OCI-LY1 (cell line): ENCODE data around the gene FTCD.

Experiments
- H2AFZ ChIP-seq: fragments of 200-600 bp; sonication (generic), shearing (Covaris generic); 2 replicates; pipeline ENCODE4 v1.6.0; 2014; ENCODE audit warnings: antibody characterized with exemption, mild to moderate bottlenecking, low read length
- H3F3A ChIP-seq: fragments of 200-600 bp; sonication (generic), shearing (Covaris generic); 2 replicates; pipeline ENCODE4 v1.6.0; 2014; ENCODE audit warnings: mild to moderate bottlenecking, antibody characterized with exemption, low read length, moderate library complexity; ENCODE audit not compliant: insufficient read depth
- H3K27ac ChIP-seq: fragments of 200-600 bp; sonication (generic); 2 replicates; pipeline ENCODE4 v1.5.1; 2014; ENCODE audit warnings: low read length, mixed run types, mild to moderate bottlenecking, low read depth; ENCODE audit not compliant: poor library complexity, severe bottlenecking
- H3K27me3 ChIP-seq: fragments of 200-600 bp; sonication (generic); 2 replicates; pipeline ENCODE4 v1.6.0; 2014; ENCODE audit warnings: antibody characterized with exemption, mild to moderate bottlenecking, low read length, moderate library complexity; ENCODE audit not compliant: insufficient read depth
- H3K36me3 ChIP-seq: fragments of 200-600 bp; sonication (generic); 2 replicates; pipeline ENCODE4 v1.6.1; 2014; ENCODE audit warnings: mild to moderate bottlenecking, antibody characterized with exemption, low read length, moderate library complexity, mixed read lengths; ENCODE audit not compliant: insufficient read depth
- H3K4me1 ChIP-seq: fragments of 200-600 bp; sonication (generic); 2 replicates; pipeline ENCODE4 v1.5.1; 2014; ENCODE audit warnings: mild to moderate bottlenecking, low read length, moderate library complexity; ENCODE audit not compliant: insufficient read depth, severe bottlenecking
- H3K4me2 ChIP-seq: fragments of 200-600 bp; sonication (generic), shearing (Covaris generic); 2 replicates; pipeline ENCODE4 v1.6.1; 2014; ENCODE audit warnings: low read length
- H3K4me3 ChIP-seq: fragments of 200-600 bp; sonication (generic); 2 replicates; pipeline ENCODE4 v1.5.1; 2014; ENCODE audit warnings: low read length, low read depth, mild to moderate bottlenecking, mixed read lengths; ENCODE audit not compliant: poor library complexity, severe bottlenecking
- H3K79me2 ChIP-seq: fragments of 200-600 bp; shearing (Covaris generic); 2 replicates; pipeline ENCODE4 v1.6.1; 2016; ENCODE audit warnings: mixed run types, low read length, mixed read lengths; ENCODE audit not compliant: insufficient read depth
- H3K9ac ChIP-seq: fragments of 200-600 bp; sonication (generic), shearing (Covaris generic); 2 replicates; pipeline ENCODE4 v1.6.1; 2014; ENCODE audit warnings: mild to moderate bottlenecking, low read length, mixed read lengths
- H3K9me2 ChIP-seq: fragments of 200-600 bp; sonication (generic), shearing (Covaris generic); 2 replicates; pipeline ENCODE4 v1.6.1; 2014; ENCODE audit warnings: low read depth, mild to moderate bottlenecking, low read length, mixed read lengths
- H3K9me3 ChIP-seq: fragments of 200-600 bp; shearing (Covaris generic); 2 replicates; pipeline ENCODE4 v1.6.1; 2014; ENCODE audit warnings: low read length, mixed read lengths
- H4K20me1 ChIP-seq: fragments of 200-600 bp; sonication (generic), shearing (Covaris generic); 2 replicates; pipeline ENCODE4 v1.6.0; 2016; ENCODE audit warnings: mild to moderate bottlenecking, low read length; ENCODE audit not compliant: insufficient read depth
- EZH2 ChIP-seq: fragments of 200-600 bp; sonication (generic), shearing (Covaris generic); IDR thresholded peaks from 2 replicates; pipeline ENCODE4 v1.8.0; 2017; ENCODE audit warnings: borderline replicate concordance, mixed run types, mild to moderate bottlenecking, antibody characterized with exemption, low read length, moderate library complexity, mixed read lengths
- TF ChIP-seq, protein P1 (sequence below): fragments of 200-600 bp; sonication (generic), shearing (Covaris generic); IDR thresholded peaks from 2 replicates; pipeline ENCODE4 v1.5.1; 2017; ENCODE audit warnings: mild to moderate bottlenecking, antibody characterized with exemption, low read length, moderate library complexity, mixed read lengths

The FTCD gene

DNA sequence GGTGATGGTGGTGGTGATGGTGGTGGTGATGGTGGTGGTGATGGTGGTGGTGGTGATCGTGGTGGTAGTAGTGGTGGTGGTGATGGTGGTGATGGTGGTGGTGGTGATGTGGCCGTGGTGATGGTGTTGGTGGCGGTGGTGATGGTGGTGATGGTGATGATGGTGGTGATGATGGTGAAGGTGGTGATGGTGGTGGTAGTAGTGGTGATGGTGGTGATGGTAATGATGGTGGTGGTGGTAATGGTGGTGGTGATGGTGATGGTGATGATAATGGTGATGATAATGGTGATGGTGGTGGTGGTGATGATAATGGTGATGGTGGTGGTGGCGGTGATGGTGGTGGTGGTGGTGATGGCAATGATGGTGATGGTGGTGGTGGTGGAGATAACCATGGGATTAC lies 64.3 kb downstream of the FTCD start:
- Histone ChIP-seq H3K9me2 (no peaks in the 10 kb centered on the region), H3K27me3 (0 out of 2 replicates have a peak, but pooled peaks cover 3% of the 10 kb centered on the region), H2AFZ (no peak overlapping the region), H3K79me2 (no peaks in the 10 kb centered on the region), H4K20me1 (no peaks in the 10 kb centered on the region), H3K4me1 (no peaks in the 10 kb centered on the region), H3K27ac (no peak overlapping the region), H3K9me3 (no peaks in the 10 kb centered on the region), H3K4me2 (no peak overlapping the region), H3K4me3 (no peak overlapping the region), H3F3A (no peaks in the 10 kb centered on the region), H3K36me3 (no peaks in the 10 kb centered on the region), H3K9ac (no peak overlapping the region)
- TF ChIP-seq, protein P1, sequence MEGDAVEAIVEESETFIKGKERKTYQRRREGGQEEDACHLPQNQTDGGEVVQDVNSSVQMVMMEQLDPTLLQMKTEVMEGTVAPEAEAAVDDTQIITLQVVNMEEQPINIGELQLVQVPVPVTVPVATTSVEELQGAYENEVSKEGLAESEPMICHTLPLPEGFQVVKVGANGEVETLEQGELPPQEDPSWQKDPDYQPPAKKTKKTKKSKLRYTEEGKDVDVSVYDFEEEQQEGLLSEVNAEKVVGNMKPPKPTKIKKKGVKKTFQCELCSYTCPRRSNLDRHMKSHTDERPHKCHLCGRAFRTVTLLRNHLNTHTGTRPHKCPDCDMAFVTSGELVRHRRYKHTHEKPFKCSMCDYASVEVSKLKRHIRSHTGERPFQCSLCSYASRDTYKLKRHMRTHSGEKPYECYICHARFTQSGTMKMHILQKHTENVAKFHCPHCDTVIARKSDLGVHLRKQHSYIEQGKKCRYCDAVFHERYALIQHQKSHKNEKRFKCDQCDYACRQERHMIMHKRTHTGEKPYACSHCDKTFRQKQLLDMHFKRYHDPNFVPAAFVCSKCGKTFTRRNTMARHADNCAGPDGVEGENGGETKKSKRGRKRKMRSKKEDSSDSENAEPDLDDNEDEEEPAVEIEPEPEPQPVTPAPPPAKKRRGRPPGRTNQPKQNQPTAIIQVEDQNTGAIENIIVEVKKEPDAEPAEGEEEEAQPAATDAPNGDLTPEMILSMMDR = no peak
- TF ChIP-seq EZH2 = no peak

DNA sequence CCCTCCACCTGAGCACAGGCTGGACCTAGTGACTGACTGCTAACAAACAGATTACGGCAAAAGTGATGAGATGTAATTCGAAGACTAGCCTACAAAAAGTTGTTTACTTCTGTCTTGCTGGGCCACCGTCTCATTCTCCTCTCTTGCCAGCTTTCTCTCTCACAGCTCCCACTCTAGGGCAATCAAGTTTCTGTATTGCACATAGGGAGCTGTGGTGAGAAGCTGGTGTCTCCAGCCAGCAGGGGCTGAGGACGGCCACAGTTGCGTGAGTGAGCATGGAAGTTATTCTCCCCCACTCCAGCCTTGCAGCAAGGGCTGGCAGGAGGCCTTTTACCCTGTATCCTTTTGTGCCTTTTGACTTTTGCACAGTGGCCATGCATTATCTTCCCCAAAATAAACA lies 66.1 kb downstream of the FTCD start:
- Histone ChIP-seq H3K4me2 (no peak overlapping the region), H3F3A (no peaks in the 10 kb centered on the region), H3K9ac (no peak overlapping the region), H3K4me1 (no peaks in the 10 kb centered on the region), H2AFZ (no peak overlapping the region), H3K27ac (no peak overlapping the region), H3K9me3 (no peaks in the 10 kb centered on the region), H3K4me3 (no peak overlapping the region), H3K79me2 (no peaks in the 10 kb centered on the region), H4K20me1 (no peaks in the 10 kb centered on the region), H3K36me3 (no peaks in the 10 kb centered on the region), H3K27me3 (0 out of 2 replicates have a peak, but pooled peaks cover 3% of the 10 kb centered on the region), H3K9me2 (no peaks in the 10 kb centered on the region)
- no peak for TF ChIP-seq EZH2
- TF ChIP-seq, protein P1 = no peak

DNA sequence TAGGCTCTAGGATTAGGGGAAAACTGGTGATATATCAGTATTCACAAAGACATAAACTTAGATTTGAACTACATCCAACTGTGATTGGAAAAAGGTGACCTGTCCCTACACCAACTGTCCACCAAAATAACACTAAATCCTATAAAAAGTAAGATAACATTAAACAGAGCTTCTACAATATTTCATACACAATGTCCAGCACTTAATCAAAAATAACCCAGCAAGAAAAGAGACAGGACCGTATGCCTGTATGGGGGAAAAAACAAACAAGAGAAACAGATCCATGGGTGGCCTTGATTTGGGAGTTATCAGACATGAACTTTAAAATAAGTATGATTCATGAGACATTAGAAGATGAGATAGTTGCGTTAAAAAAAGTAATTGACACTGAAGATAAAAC lies 67.2 kb downstream of the FTCD start:
- no peaks in the 10 kb centered on the region for H3K4me1 ChIP-seq
- H3K4me3 ChIP-seq = no peak overlapping the region
- H3K36me3 ChIP-seq = no peaks in the 10 kb centered on the region
- H3K79me2 ChIP-seq = no peaks in the 10 kb centered on the region
- H3K27ac ChIP-seq = no peak overlapping the region
- no peaks in the 10 kb centered on the region for H3K27me3 ChIP-seq
- H3K9me3 ChIP-seq = no peaks in the 10 kb centered on the region
- no peaks in the 10 kb centered on the region for H4K20me1 ChIP-seq
- no peak overlapping the region for H2AFZ ChIP-seq
- no peak overlapping the region for H3K4me2 ChIP-seq
- H3K9me2 ChIP-seq = no peaks in the 10 kb centered on the region
- no peak overlapping the region for H3K9ac ChIP-seq
- TF ChIP-seq, protein P1 = no peak
- TF ChIP-seq EZH2 = no peak
- no peaks in the 10 kb centered on the region for H3F3A ChIP-seq
